SU-DHL-6 (cell line): ENCODE measurements around the gene PI4KA.
"Not testable (repeated sequence)": the region's sequence is repeated elsewhere in the genome, so short reads cannot be mapped to it uniquely, and the experiment has no call there.

Experiments used
- H2AFZ ChIP-seq: fragments of 200-600 bp; sonication (generic); 2 replicates; pipeline ENCODE4 v1.6.1; 2014; ENCODE audit warnings: low read depth, mild to moderate bottlenecking, moderate library complexity, mixed read lengths, antibody characterized with exemption, low read length; ENCODE audit not compliant: severe bottlenecking
- H3F3A ChIP-seq: fragments of 200-600 bp; shearing (Covaris generic); 2 replicates; pipeline ENCODE4 v1.6.0; 2016; ENCODE audit warnings: antibody characterized with exemption, mild to moderate bottlenecking; ENCODE audit not compliant: insufficient read depth
- H3K27ac ChIP-seq: fragments of 200-600 bp; sonication (generic); 2 replicates; pipeline ENCODE4 v1.5.1; 2016; ENCODE audit warnings: low read depth, mild to moderate bottlenecking, low read length, moderate library complexity, mixed read lengths
- H3K27me3 ChIP-seq: fragments of 200-600 bp; sonication (generic), shearing (Covaris generic); 2 replicates; pipeline ENCODE4 v1.6.0; 2014; ENCODE audit warnings: mild to moderate bottlenecking, low read length
- H3K36me3 ChIP-seq: fragments of 200-600 bp; sonication (generic); 2 replicates; pipeline ENCODE4 v1.6.1; 2014; ENCODE audit warnings: mild to moderate bottlenecking, low read length, mixed read lengths
- H3K4me2 ChIP-seq: fragments of 300-600, 200-600 bp; shearing (Covaris generic), sonication (generic); 2 replicates; pipeline ENCODE4 v1.6.0; 2014; ENCODE audit warnings: low read length, low read depth, mild to moderate bottlenecking; ENCODE audit not compliant: poor library complexity, severe bottlenecking
- H3K4me3 ChIP-seq: fragments of 200-600 bp; sonication (generic); 2 replicates; pipeline ENCODE4 v1.5.1; 2014; ENCODE audit warnings: antibody characterized with exemption, low read length, mild to moderate bottlenecking, mixed read lengths; ENCODE audit not compliant: insufficient read depth, poor library complexity, severe bottlenecking
- H3K79me2 ChIP-seq: fragments of 200-600 bp; sonication (generic); 2 replicates; pipeline ENCODE4 v1.6.1; 2014; ENCODE audit warnings: mild to moderate bottlenecking, low read length, moderate library complexity; ENCODE audit not compliant: insufficient read depth
- H3K9ac ChIP-seq: fragments of 200-600 bp; sonication (generic); 2 replicates; pipeline ENCODE4 v1.7.0; 2014; ENCODE audit warnings: mild to moderate bottlenecking, low read length
- H3K9me2 ChIP-seq: fragments of 200-600 bp; sonication (generic); replicated peaks from 2 replicates; pipeline ENCODE4 v1.6.1; 2014; ENCODE audit warnings: low read length; ENCODE audit not compliant: insufficient read depth
- H3K9me3 ChIP-seq: fragments of 200-600 bp; sonication (generic); 2 replicates; pipeline ENCODE4 v1.6.1; 2014; ENCODE audit warnings: low read length, mixed read lengths; ENCODE audit not compliant: insufficient read depth
- H4K20me1 ChIP-seq: fragments of 200-600 bp; sonication (generic); 2 replicates; pipeline ENCODE4 v1.6.1; 2014; ENCODE audit warnings: low read depth, mild to moderate bottlenecking, antibody characterized with exemption, low read length, moderate library complexity, mixed read lengths
- EZH2phosphoT487 ChIP-seq: fragments of 200-600 bp; sonication (generic), shearing (Covaris generic); conservative IDR thresholded peaks from 2 replicates; pipeline ENCODE4 v1.6.1; 2018; ENCODE audit warnings: mild to moderate bottlenecking, antibody characterized with exemption, low read length, moderate library complexity, mixed read lengths
- TF ChIP-seq, protein P1 (sequence below): fragments of 200-600 bp; sonication (generic); IDR thresholded peaks from one replicate; pipeline ENCODE4 v1.5.1; 2017; ENCODE audit warnings: antibody characterized with exemption, mild to moderate bottlenecking, low read length, moderate library complexity; ENCODE audit not compliant: insufficient read depth, poor library complexity, severe bottlenecking

The PI4KA gene

DNA sequence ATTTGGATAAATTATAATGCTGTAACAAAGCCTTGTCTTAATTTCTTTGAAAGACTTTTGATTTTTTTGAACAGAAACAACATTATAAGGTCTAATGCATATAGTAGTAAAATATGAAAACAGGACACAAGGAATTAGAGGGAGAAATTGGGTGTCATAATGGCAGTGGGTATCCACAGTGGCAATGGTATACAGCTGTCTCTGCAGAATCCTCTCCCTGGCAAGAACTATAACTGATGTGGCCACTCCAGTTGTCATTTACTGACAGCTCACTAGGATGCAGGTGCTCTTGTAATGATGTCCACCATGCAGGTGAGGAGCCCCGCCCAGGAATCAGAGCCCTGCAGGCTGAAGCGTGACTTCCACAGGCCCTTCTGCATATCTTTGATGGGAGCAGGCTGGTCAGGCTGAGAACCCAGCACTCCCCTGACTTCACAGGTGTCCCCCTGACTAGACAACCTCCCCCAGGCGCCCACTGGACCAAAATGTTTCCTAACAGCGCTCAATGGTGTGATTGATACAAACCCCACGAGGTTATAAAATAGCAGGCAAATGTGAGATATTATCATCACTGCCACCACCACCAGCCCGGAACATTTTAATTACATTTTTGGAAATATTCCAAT, 117.5 kb downstream of the PI4KA start:
- Histone ChIP-seq H3K9me3 (no peaks in the 10 kb centered on the region), H3K79me2 (no peaks in the 10 kb centered on the region), H4K20me1 (no peaks in the 10 kb centered on the region), H3K27me3 (no peaks in the 10 kb centered on the region), H2AFZ (no peak overlapping the region), H3K9me2 (no peaks in the 10 kb centered on the region), H3K9ac (no peak overlapping the region), H3K36me3 (0 out of 2 replicates have a peak, but pooled peaks cover 4% of the 10 kb centered on the region), H3K27ac (no peak overlapping the region), H3K4me2 (no peak overlapping the region), H3F3A (no peaks in the 10 kb centered on the region), H3K4me3 (no peak overlapping the region)
- no peak for TF ChIP-seq EZH2phosphoT487

DNA sequence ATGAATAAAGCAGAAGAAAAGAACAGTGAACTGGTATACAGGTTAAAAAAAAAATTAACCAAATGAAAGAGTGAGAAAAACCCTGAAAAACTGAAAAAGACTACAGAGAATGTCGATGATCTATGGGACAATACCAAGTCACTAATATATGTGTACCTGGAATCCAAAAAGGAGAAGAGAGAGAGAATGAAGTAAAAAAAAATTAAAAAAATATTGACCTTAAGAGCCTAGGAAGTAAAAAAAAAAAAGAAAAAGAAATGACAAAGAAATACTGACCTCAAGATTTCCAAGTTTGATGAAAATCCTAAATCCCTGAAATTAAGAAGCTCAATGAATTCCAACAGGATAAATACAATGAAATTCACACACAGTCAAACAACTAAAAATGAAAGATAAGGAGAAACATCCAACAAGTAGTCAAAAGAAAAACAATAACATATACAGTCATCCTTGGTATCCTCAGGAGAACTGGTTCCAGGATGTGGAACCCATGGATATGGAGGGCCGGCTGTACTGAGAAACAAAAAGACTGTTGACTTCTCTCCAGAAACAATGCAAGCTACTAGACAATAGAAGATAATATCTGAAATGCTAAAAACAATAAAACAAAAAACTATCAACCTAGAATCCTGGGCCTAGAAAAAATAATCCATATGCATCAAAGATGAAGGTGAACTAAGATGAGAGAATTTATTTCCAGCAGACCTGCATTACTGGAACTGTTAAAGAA, 118.2 kb downstream of the PI4KA start:
- Histone ChIP-seq H4K20me1 (no peaks in the 10 kb centered on the region), H3K79me2 (no peaks in the 10 kb centered on the region), H3K9me3 (no peaks in the 10 kb centered on the region), H2AFZ (no peak overlapping the region), H3F3A (no peaks in the 10 kb centered on the region), H3K36me3 (0 out of 2 replicates have a peak, but pooled peaks cover 4% of the 10 kb centered on the region), H3K9ac (no peak overlapping the region), H3K4me3 (no peak overlapping the region), H3K27me3 (no peaks in the 10 kb centered on the region), H3K27ac (no peak overlapping the region), H3K4me2 (no peak overlapping the region), H3K9me2 (no peaks in the 10 kb centered on the region)
- TF ChIP-seq, protein P1, sequence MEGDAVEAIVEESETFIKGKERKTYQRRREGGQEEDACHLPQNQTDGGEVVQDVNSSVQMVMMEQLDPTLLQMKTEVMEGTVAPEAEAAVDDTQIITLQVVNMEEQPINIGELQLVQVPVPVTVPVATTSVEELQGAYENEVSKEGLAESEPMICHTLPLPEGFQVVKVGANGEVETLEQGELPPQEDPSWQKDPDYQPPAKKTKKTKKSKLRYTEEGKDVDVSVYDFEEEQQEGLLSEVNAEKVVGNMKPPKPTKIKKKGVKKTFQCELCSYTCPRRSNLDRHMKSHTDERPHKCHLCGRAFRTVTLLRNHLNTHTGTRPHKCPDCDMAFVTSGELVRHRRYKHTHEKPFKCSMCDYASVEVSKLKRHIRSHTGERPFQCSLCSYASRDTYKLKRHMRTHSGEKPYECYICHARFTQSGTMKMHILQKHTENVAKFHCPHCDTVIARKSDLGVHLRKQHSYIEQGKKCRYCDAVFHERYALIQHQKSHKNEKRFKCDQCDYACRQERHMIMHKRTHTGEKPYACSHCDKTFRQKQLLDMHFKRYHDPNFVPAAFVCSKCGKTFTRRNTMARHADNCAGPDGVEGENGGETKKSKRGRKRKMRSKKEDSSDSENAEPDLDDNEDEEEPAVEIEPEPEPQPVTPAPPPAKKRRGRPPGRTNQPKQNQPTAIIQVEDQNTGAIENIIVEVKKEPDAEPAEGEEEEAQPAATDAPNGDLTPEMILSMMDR, result no peak
- TF ChIP-seq EZH2phosphoT487, result no peak

DNA sequence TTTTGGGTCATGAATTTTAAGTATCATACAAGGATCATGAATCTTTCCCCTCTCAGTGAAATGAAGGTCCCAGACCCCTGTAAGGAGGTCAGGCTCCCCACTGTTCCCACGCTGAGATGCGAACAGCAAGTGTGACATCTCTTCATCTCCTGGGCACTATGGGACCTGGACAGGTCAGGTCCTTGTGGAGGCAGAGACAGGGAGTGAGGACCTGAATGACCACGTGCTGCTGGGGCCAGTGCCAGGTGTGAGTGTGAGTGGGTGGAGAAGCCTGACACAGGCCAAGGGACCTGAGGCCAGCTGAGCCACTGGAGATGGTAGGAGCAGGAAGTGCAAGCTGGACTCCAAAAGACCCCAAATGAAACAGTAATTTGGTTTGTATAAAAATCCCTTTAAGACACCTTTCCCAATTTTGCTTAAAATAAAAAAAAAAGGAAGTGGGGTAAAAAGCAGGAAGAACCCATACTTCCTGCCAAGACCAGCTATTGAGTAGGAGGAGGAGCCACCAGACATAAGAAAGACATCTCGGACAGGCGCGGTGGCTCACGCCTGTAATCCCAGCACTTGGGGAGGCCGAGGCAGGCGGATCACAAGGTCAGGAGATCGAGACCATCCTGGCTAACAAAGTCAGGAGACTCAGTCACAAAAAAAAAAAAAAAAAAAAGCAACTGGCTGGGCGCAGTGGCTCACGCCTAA, 120.1 kb downstream of the PI4KA start:
- Histone ChIP-seq H3K4me2 (no peak overlapping the region), H3K36me3 (0 out of 2 replicates have a peak, but pooled peaks cover 4% of the 10 kb centered on the region), H2AFZ (no peak overlapping the region), H3K27me3 (no peaks in the 10 kb centered on the region), H3K9me3 (no peaks in the 10 kb centered on the region), H4K20me1 (no peaks in the 10 kb centered on the region), H3K4me3 (no peak overlapping the region), H3K27ac (no peak overlapping the region), H3K9me2 (no peaks in the 10 kb centered on the region), H3F3A (no peaks in the 10 kb centered on the region), H3K79me2 (no peaks in the 10 kb centered on the region), H3K9ac (no peak overlapping the region)
- no peak for TF ChIP-seq EZH2phosphoT487
- TF ChIP-seq, protein P1, result no peak

DNA sequence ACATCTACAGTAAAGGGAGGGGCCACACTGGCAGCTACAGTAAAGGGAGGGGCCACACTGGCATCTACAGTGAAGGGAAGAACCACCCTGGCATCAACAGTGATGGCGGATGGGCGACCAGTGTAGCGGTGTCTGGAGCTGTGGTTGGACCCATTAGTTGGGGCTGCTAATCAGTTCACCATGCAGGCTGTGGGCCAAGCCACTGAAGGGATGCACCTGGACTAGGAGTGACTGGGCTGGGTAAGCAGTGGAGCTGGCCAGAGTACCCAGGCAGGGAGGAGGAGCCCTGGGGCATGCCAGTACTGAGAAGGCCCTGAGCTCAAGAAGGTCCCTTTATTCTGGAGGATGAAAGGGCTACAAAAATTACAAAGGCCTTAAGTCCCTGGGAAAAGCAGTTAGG, 121.7 kb downstream of the PI4KA start:
- H2AFZ ChIP-seq, H3K9me3 ChIP-seq, H3K36me3 ChIP-seq, H3K27me3 ChIP-seq, H4K20me1 ChIP-seq, H3K4me2 ChIP-seq, H3K79me2 ChIP-seq, H3K9me2 ChIP-seq, H3K27ac ChIP-seq, H3K9ac ChIP-seq, H3F3A ChIP-seq, H3K4me3 ChIP-seq: not testable (repeated sequence)

DNA sequence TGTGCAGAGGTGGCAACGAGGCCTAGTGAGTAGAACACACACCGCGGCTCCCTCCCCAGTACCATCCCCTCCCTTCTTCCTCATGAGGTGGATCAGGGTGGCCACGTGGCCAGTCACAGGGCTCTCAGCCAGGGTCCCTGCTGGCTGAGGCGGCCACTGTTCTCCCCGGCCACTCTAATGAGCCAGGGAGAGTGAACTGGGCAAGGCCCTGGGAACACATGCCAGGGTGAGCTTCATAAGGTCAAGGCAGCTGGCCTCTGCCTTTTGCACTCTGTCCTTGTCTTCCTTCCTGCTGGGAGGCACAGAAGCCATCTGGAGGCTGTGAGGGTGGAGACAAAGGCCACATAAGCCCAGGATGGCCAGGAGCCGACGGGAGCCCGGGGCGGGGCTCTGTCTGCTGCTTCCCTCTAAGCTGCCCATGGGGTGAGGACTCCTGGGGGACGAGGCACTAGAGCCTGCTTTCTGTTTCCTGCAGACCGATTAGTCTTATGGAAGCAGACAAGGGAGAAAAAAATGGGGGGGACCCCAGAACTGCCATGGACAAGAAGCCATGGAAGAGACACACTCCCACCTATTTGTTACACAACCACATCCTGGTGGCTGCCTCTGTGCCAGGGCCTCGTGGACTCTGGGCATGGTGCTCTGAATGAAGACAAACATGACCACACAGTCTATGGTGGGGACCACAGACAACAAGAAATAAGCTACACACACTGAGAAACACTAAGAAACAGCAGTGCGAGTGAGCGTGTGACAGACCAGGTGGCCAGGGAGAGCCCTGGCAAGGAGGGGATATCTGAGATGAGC, 123.1 kb downstream of the PI4KA start:
- not testable (repeated sequence) for H3K27me3 ChIP-seq, H4K20me1 ChIP-seq, H3F3A ChIP-seq

DNA sequence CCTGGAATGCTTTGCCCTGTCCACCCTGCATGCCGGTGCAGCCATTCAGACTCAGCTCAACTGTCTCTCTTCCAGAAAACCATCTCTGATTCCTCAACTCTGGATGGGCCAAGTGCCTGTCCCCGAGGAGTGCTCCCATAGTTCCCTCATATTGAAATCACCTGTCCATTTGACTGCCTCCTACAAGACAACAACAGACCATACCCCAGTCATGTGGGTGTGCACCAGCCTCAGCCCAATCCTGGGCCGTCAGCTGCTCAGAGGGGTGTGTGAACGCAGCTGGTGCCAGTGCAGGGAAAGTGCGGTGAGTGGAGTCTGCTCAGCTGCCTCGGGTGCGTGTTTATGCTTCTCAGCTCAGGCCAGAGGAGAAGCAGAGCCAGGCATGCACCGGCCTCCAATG, 126.2 kb downstream of the PI4KA start:
- H3K9me2 ChIP-seq, H4K20me1 ChIP-seq, H3K27ac ChIP-seq, H2AFZ ChIP-seq, H3K4me3 ChIP-seq, H3K4me2 ChIP-seq, H3F3A ChIP-seq, H3K9me3 ChIP-seq, H3K79me2 ChIP-seq, H3K27me3 ChIP-seq, H3K9ac ChIP-seq, H3K36me3 ChIP-seq: not testable (repeated sequence)

More for the DNA sequence above, 123.1 kb downstream of the PI4KA start:
- not testable (repeated sequence) for H2AFZ ChIP-seq, H3K36me3 ChIP-seq, H3K9me2 ChIP-seq, H3K27ac ChIP-seq, H3K4me2 ChIP-seq, H3K9me3 ChIP-seq, H3K79me2 ChIP-seq, H3K9ac ChIP-seq, H3K4me3 ChIP-seq
